NB4 (cell line): ENCODE data around the gene MAP3K20.

ENCODE experiments used
- DNase-seq: peaks from one replicate; pipeline ENCODE4 v3.0.0; 2010; ENCODE audit warnings: low read depth
- H3K4me3 ChIP-seq: one replicate; pipeline ENCODE4 v1.5.1; 2011; ENCODE audit warnings: mild to moderate bottlenecking, low read depth, low read length, moderate library complexity
- CTCF ChIP-seq: IDR thresholded peaks from one replicate; pipeline ENCODE4 v1.5.1; 2012; ENCODE audit warnings: low read depth, low read length
- MAX ChIP-seq: IDR thresholded peaks from 2 replicates; pipeline ENCODE4 v1.6.1; 2011; ENCODE audit warnings: low read depth, low read length
- MYC ChIP-seq: IDR thresholded peaks from 2 replicates; pipeline ENCODE4 v1.6.1; 2011; ENCODE audit warnings: low read depth, low read length
- POLR2A ChIP-seq: IDR thresholded peaks from 2 replicates; pipeline ENCODE4 v1.6.1; 2011; ENCODE audit warnings: mild to moderate bottlenecking; ENCODE audit not compliant: insufficient read length; ENCODE audit errors: extremely low read depth

MAP3K20 gene

GRCh38 chr2:173226899-173227698, 151.5 kb downstream of the MAP3K20 start:
- DNase-seq: no peak
- no peak for TF ChIP-seq MAX
- TF ChIP-seq CTCF: no peak
- TF ChIP-seq MYC: no peak
- no peak for TF ChIP-seq POLR2A
- no peak overlapping the region for H3K4me3 ChIP-seq

- no peak for DNase-seq
- TF ChIP-seq MYC: no peak
- no peak for TF ChIP-seq CTCF
- no peak for TF ChIP-seq POLR2A
- no peak for TF ChIP-seq MAX
- no peak overlapping the region for H3K4me3 ChIP-seq
These were observed 153.4 kb downstream of the MAP3K20 start for GRCh38 chr2:173229086-173229485.

- TF ChIP-seq MAX (no peak), CTCF (no peak), POLR2A (no peak), MYC (no peak)
- no peak overlapping the region for H3K4me3 ChIP-seq
- no peak for DNase-seq
These were observed 154.5 kb downstream of the MAP3K20 start for GRCh38 chr2:173230181-173230580.

- no peak for TF ChIP-seq MAX
- no peak for TF ChIP-seq MYC
- no peak for TF ChIP-seq POLR2A
- TF ChIP-seq CTCF: no peak
- no peak overlapping the region for H3K4me3 ChIP-seq
- no peak for DNase-seq
These were observed 155.4 kb downstream of the MAP3K20 start for GRCh38 chr2:173231042-173231441.

GRCh38 chr2:173231465-173231864, 155.8 kb downstream of the MAP3K20 start:
- no peak for DNase-seq
- no peak overlapping the region for H3K4me3 ChIP-seq
- TF ChIP-seq POLR2A (no peak), MYC (no peak), CTCF (no peak), MAX (no peak)
